Measurements from ENCODE around the gene EHD4. TPM values are rescaled to one million over a fixed set of nuclear protein-coding genes. Genes with fewer than 3 reads are reported as not detected.

EHD4 gene
- total and polyA plus RNA-seq, 9 of the 15 experiments (the other 6 are each of a cell fraction or from before 2014, with no cell fraction given), result 0.89 to 10.3 (median 6.4) TPM

DNA sequence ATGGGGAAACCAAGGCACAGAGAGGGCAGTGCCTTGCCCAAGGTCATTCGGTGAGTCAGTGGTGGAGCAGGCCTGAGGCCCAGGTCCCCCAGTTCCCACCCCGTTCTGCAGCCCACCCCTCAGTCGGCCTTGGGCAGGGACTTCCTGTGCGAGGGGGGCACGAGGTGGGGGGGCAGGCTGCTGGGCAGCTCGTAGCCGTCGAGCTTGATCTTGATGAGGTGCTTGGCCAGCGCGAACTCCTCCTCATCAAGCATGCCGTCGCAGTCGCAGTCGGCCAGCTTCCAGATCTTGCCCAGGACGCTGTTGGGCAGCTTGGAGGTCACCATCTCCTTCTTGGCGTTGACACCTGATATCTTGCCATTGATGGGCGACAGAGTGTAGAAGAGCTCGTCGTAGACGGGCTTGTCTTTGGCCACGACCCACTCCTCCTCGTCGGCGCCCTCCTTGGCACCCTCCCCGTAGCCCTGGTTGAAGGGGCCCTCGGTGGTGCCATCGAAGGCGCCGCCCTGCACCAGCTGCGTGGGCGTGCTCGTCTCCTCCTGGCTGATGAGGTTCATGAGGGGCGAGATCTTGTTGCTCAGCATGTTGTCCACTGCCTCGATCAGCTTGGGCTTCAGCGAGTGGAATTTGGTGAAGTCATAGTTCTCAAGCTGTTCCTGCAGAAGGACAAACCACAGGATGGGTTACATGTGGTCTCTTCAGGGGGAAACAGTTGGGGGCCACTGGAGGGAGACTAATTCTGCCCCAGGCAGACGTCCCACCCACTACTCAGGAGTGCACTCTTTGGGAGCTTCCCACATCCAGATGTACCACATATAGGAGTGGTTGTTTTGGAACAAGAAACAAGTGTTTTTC is 71.6 kb downstream of the EHD4 start:
- CTCF ChIA-PET (ENCODE audit: low intra/inter-chr PET ratio), result no interaction called here
- no peaks in the 10 kb centered on the region for H3K79me2 ChIP-seq (ENCODE audit: control insufficient read depth, insufficient read depth, low read length)
- peaks cover 0 to 4% of the 10 kb centered on the region in 2 experiments; a peak in 1 of 5 replicates for H3K4me1 ChIP-seq (replicated peaks in 1 of 2; ENCODE audit: control insufficient read depth in 2 of 2, insufficient read depth in 2 of 2, low read length in 2 of 2)
- H3K9me1 ChIP-seq (ENCODE audit: control insufficient read depth, insufficient read depth, low read length), result no peaks in the 10 kb centered on the region
- POLR2A ChIA-PET, result interaction anchor here (0.8 to 1.7 kb wide), 2 partner anchors 13 to 16 kb away, joined by 3 to 4 read pairs; no protein-coding TSS in a partner anchor
- H3K27ac ChIP-seq (ENCODE audit: extremely low read depth, low read depth, low read length), result no peak overlapping the region
- no peaks in the 10 kb centered on the region for H3K27me3 ChIP-seq (ENCODE audit: control insufficient read depth in 2 of 2, insufficient read depth in 2 of 2, low read length in 2 of 2)
- in situ Hi-C loops (cut with MboI) (no loop called here), intact Hi-C loops (cut with micrococcal nuclease) (loop anchor here (5.0 to 10.0 kb wide), 3 partner anchors 88 to 433 kb away; no protein-coding TSS in a partner anchor)
- H3K36me3 ChIP-seq (ENCODE audit: control insufficient read depth, insufficient read depth, low read length), result peaks cover 6% of the 10 kb centered on the region; the same call in 1 of the 3 replicates
- H2AFZ ChIP-seq (ENCODE audit: low read depth, low read length), result no peak overlapping the region
- DNase-seq (ENCODE audit: extremely low read depth in 1 of 4, low spot score in 3 of 4) (no peak), ATAC-seq (no peak), FAIRE-seq (no peak)
- H3K9ac ChIP-seq (ENCODE audit: insufficient read depth in 1 of 2, low read depth in 2 of 2, low read length in 2 of 2), result no peak overlapping the region
- no peak overlapping the region for H3K4me3 ChIP-seq
- BruUV-seq (replicated peaks), result no TSS peak
- 82% methylated on average over 36 of the region's 36 CpGs for WGBS (ENCODE audit: insufficient coverage, low coverage, missing lambda C conversion rate)
- no peak overlapping the region for H3K4me2 ChIP-seq (ENCODE audit: insufficient read depth, low read length)
- no peak for TF ChIP-seq ZNF431 (CRISPR knock-in tag; IDR thresholded peaks at IDR 0.05)
- TF ChIP-seq ZNF699 (CRISPR knock-in tag; IDR thresholded peaks at IDR 0.05; ENCODE audit: insufficient replicate concordance), result no peak
- no peak for TF ChIP-seq ELF4 (CRISPR knock-in tag; IDR thresholded peaks at IDR 0.05)
- TF ChIP-seq CBX3 (IDR thresholded peaks at IDR 0.05; ENCODE audit: borderline replicate concordance in 1 of 2, low read length in 2 of 2), result no peak
- TF ChIP-seq TOE1 (IDR thresholded peaks at IDR 0.05; ENCODE audit: borderline replicate concordance), result no peak
- TF ChIP-seq TOE1 (CRISPR knock-in tag; IDR thresholded peaks at IDR 0.05; ENCODE audit: borderline replicate concordance, low read depth), result no peak
- no peak for TF ChIP-seq PPARD (CRISPR knock-in tag; IDR thresholded peaks at IDR 0.05)
- TF ChIP-seq SP2 (IDR thresholded peaks at IDR 0.05; ENCODE audit: extremely low read depth, low read depth, low read length, poor library complexity, severe bottlenecking), result no peak
- no peak for TF ChIP-seq ZFPM2 (CRISPR knock-in tag; IDR thresholded peaks at IDR 0.05)
- no peak for TF ChIP-seq SRSF1 (IDR thresholded peaks at IDR 0.05; ENCODE audit: low read depth, low read length)
- TF ChIP-seq, protein P1, sequence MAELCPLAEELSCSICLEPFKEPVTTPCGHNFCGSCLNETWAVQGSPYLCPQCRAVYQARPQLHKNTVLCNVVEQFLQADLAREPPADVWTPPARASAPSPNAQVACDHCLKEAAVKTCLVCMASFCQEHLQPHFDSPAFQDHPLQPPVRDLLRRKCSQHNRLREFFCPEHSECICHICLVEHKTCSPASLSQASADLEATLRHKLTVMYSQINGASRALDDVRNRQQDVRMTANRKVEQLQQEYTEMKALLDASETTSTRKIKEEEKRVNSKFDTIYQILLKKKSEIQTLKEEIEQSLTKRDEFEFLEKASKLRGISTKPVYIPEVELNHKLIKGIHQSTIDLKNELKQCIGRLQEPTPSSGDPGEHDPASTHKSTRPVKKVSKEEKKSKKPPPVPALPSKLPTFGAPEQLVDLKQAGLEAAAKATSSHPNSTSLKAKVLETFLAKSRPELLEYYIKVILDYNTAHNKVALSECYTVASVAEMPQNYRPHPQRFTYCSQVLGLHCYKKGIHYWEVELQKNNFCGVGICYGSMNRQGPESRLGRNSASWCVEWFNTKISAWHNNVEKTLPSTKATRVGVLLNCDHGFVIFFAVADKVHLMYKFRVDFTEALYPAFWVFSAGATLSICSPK (IDR thresholded peaks at IDR 0.05; ENCODE audit: borderline replicate concordance), result no peak
- TF ChIP-seq NONO (IDR thresholded peaks at IDR 0.05; ENCODE audit: low read depth in 2 of 2, low read length in 1 of 2), result no peak
- TF ChIP-seq, protein P2, sequence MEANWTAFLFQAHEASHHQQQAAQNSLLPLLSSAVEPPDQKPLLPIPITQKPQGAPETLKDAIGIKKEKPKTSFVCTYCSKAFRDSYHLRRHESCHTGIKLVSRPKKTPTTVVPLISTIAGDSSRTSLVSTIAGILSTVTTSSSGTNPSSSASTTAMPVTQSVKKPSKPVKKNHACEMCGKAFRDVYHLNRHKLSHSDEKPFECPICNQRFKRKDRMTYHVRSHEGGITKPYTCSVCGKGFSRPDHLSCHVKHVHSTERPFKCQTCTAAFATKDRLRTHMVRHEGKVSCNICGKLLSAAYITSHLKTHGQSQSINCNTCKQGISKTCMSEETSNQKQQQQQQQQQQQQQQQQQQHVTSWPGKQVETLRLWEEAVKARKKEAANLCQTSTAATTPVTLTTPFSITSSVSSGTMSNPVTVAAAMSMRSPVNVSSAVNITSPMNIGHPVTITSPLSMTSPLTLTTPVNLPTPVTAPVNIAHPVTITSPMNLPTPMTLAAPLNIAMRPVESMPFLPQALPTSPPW (CRISPR knock-in tag; IDR thresholded peaks at IDR 0.05), result no peak
- TF ChIP-seq THRAP3 (IDR thresholded peaks at IDR 0.05; ENCODE audit: borderline replicate concordance), result no peak
- no peak for TF ChIP-seq HDAC8 (tag; IDR thresholded peaks at IDR 0.05)
- TF ChIP-seq CHD4 (IDR thresholded peaks at IDR 0.05; ENCODE audit: insufficient read depth, insufficient replicate concordance, low read depth, low read length, poor library complexity, severe bottlenecking), result no peak
- H3K9me3 ChIP-seq (replicated peaks; ENCODE audit: control insufficient read depth, insufficient read depth, low read depth, low read length), result no peaks in the 10 kb centered on the region
- H4K20me1 ChIP-seq (replicated peaks; ENCODE audit: control insufficient read depth, insufficient read depth, low read length), result peaks cover 6% of the 10 kb centered on the region

Measured in K562 (cell line).